Daoy (cell line): ENCODE measurements around the gene DGKB. TPM values are rescaled to one million over a fixed set of nuclear protein-coding genes. Genes with fewer than 3 reads are reported as not detected.
A peak's percentile ranks its signal among the peaks of the same experiment; 100 is the strongest.

ENCODE experiments used
- DNase-seq: peaks from one replicate; pipeline ENCODE4 v3.0.0-alpha.2; 2015; ENCODE audit warnings: low read depth
- total RNA-seq: library from RNA; depleted of rRNA; stranded (reverse); fragments of >200 nt; shearing (Covaris generic); gene quantifications from 2 replicates; pipeline ENCODE4 v1.2.3, GENCODE V29; 2014

Gene DGKB
- total RNA-seq, 1 experiment from 2014 or later: 0.11 TPM

DNA sequence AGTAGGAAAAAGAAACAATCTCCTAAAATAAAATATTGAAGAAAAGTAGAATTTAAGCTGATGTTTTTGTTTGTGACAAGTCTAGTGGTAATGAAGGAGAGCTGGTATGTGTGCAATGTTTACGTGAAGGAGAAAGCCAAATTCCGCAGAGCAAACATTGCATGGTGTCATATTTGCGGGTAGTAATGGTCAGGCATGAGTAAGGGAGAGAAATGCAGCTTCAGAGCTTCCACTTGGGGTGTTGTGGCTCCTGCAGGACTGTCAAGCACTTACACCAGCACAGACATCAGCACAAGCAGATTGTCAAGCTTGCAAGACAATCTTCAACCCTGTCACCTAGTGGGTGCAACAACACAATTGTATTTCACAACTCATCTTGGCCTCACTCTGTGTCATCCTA is 776.6 kb downstream of the DGKB start:
- DNase-seq: peak; percentile 49

- DNase-seq: no peak
These were observed 777.8 kb downstream of the DGKB start for GRCh38 chr7:14124716-14125115.

- no peak for DNase-seq
These were observed 778.6 kb downstream of the DGKB start for GRCh38 chr7:14123923-14124322.

GRCh38 chr7:14115701-14116100 is 786.9 kb downstream of the DGKB start:
- no peak for DNase-seq

DNA sequence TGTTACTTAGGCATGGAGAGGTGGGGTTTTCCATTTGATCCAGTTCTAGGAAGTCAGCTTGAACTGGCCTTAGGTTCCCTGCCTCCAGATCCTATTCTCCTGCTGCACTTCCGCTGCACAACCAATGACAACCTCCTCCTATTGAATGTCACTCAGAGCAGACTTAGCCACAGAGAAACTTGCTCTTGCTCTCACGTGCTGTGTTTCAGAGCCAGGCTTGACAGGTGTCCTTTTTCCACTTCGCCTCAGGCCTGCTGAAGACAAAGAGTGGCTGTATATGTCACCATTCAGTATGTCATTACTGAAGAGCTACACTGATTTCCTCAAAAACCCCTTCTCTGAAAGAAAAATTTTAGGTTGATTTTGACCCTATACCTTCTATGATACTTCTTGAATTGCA is 797.7 kb downstream of the DGKB start:
- no peak for DNase-seq

GRCh38 chr7:14096159-14096558 is 806.4 kb downstream of the DGKB start:
- DNase-seq: no peak

GRCh38 chr7:14095233-14095950 is 807.2 kb downstream of the DGKB start:
- no peak for DNase-seq
